CD4-positive, alpha-beta T cell treated with Interleukin-17A for 1 hour (primary cell): Measurements from ENCODE around the gene SNRNP200.
"Not testable (repeated sequence)": the region's sequence is repeated elsewhere in the genome, so short reads cannot be mapped to it uniquely, and the experiment has no call there.

Experiments used
- DNase-seq: peaks from one replicate; pipeline ENCODE4 v3.0.0-alpha.2; 2020

The SNRNP200 gene

GRCh38 chr2:96325041-96325883, 19.9 kb upstream of the SNRNP200 start, which contains the start of gene ITPRIPL1:
TSS of gene ITPRIPL1 (plus strand) at chr2:96325317. CDS start at chr2:96325840, 523 bp downstream.
- DNase-seq = peak; percentile 34

- DNase-seq = peak; percentile 40
Measured at GRCh38 chr2:96324721-96325040, 19.3 kb upstream of the SNRNP200 start.

GRCh38 chr2:96323849-96324248, 18.5 kb upstream of the SNRNP200 start:
- DNase-seq = no peak

- no peak for DNase-seq
Measured at GRCh38 chr2:96320728-96321622, 15.6 kb upstream of the SNRNP200 start.

- DNase-seq = no peak
Measured at GRCh38 chr2:96320326-96320725, 15.0 kb upstream of the SNRNP200 start.

GRCh38 chr2:96319396-96319795, 14.1 kb upstream of the SNRNP200 start:
- DNase-seq = no peak

DNA sequence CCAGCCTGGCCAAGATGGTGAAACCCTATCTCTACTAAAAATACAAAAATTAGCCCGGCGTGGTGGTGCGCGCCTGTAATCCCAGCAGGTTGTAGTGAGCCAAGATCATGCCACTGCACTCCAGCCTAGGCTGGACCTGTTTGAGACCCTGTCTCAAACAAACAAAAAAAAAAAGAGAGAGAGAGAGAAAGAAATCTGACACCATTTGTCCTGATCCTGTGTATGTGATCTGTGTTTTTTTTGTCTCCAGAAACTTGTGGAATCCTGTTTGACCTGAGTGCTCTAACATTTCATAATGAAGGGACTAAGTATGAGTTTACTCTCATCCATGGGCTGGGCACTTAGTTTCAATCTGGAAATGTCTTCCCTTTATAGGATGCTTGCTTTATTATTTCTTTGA, 13.4 kb upstream of the SNRNP200 start:
- no peak for DNase-seq

- DNase-seq = no peak
Measured at GRCh38 chr2:96317584-96317997, 12.2 kb upstream of the SNRNP200 start.

DNA sequence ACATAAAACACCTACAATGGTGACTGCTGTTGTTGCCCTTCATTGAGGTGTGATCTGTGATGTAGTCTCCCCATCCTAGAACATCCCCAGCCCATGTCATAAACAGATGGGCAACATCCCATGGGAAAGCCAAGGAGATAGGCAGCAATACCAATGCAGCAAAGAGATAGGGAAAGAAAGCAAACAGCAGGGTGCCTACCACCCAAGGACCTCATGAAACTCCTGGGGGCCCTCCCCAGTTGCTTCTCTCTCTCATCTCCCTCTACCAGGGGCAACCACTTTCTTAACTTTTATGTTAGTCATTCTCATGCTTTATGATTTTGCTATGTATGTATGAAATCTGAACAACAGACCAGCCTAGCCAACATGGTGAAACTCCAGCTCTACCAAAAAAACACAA, 11.7 kb upstream of the SNRNP200 start:
- DNase-seq = no peak

GRCh38 chr2:96315400-96316071, 10.2 kb upstream of the SNRNP200 start:
- DNase-seq = peak; percentile 40

- DNase-seq = no peak
Measured at GRCh38 chr2:96315005-96315399, 9.7 kb upstream of the SNRNP200 start.

DNA sequence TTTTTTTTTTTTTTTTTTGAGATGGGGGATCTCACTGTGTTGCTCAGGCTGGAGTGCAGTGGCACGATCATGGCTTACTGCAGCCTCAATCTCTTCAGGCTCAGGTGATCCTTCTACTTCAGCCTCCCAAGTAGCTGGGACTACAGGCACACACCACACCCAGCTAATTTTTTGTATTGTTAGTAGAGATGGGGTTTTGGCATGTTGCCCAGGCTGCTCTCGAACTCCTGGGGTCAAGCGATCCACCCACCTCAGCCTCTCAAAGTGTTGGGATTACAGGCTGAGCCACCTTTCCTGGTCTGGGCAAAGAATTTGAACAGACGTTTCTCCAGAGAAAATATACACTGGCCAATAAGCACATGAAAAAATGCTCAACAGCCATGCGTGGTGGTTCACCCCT, 2.9 kb upstream of the SNRNP200 start:
- DNase-seq = no peak

- DNase-seq = no peak
Measured at GRCh38 chr2:96306370-96306769, 1.0 kb upstream of the SNRNP200 start.

DNA sequence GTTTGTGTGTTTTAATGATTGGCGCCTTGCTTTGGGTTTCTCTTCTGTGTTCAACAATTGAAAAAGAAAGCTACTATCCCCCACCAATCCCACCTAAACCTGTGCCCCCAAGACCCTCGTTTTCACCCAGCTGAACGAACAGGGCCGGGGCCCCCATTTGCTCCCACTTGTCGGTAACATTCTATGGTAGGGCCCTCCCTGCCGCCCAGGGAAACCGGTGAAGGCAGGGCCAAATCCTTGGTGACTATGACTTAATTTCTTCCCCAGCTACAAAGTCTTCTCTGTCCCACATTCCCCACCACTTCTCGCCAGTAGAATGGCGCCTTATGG, 598 bp upstream of the SNRNP200 start:
- peak; percentile 5 for DNase-seq

DNA sequence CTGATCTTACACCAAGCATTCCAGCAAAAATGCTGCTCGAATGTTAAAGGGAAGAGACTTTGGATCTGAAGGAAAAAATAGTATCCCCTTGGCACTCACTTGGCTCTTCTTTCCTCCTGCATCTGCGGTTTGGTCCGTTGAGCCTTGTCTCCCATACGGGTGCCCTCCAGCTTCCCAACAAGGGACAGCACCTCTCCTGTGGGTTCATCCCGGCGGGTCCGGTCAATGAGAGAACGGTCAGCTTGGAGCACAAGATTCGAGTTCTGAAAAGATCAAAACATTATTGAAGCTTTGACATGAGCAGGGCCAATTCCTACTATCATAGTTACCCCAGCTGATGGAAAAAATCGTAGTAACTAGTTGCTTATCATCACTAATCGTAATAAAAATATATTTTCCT, 740 bp downstream of the SNRNP200 start:
- no peak for DNase-seq

DNA sequence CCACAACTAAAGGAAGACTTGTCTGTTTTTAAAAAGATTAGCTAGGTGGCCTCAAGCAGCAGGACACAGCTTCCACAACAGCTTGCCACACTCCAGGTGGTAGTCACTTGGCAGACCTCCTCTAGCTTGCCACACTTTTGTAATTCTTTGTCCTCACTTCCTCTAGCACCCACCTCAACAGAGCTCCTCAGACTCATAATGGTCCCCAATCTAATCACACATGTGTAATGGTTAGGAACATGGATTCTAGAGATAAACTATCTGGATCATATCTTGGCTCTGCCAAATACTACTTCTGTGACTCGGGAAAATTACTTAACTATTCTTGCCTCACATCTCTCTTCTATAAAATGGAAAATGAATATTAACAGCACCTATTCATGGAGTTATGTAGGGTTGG, 3.5 kb downstream of the SNRNP200 start:
- no peak for DNase-seq

- DNase-seq = no peak
Measured at GRCh38 chr2:96296925-96297324, 8.4 kb downstream of the SNRNP200 start.

- not testable (repeated sequence) for DNase-seq
Measured at GRCh38 chr2:96294271-96294670, 11.1 kb downstream of the SNRNP200 start.

GRCh38 chr2:96291751-96292150, 13.6 kb downstream of the SNRNP200 start:
- DNase-seq = no peak

DNA sequence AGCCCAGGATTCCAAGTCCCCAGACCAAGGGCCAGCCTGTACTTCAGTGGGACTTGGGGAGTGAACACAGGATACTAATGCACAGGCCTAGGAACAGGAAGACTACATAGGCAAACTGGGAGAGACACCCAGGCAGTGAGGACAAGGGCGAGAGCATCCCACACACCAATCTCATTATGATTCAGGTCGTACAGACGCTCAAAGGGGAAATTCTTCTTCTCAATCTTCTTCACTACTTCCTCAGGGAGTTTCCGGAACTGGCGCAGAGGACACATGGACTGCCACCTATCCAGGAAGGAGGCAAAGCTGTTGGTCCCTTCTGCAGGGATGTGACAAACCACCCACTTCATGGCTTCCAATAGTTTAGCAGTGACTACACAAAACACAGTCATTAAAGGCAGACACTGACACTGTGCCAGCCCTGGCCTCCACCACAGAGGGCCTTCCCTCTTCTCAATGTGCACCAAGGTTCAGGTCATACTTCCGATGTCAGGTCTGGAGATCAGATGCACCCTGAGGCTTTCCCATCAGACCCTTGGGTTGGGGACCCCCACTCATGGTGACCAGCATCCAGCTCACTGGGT, 18.0 kb downstream of the SNRNP200 start:
- DNase-seq = no peak

DNA sequence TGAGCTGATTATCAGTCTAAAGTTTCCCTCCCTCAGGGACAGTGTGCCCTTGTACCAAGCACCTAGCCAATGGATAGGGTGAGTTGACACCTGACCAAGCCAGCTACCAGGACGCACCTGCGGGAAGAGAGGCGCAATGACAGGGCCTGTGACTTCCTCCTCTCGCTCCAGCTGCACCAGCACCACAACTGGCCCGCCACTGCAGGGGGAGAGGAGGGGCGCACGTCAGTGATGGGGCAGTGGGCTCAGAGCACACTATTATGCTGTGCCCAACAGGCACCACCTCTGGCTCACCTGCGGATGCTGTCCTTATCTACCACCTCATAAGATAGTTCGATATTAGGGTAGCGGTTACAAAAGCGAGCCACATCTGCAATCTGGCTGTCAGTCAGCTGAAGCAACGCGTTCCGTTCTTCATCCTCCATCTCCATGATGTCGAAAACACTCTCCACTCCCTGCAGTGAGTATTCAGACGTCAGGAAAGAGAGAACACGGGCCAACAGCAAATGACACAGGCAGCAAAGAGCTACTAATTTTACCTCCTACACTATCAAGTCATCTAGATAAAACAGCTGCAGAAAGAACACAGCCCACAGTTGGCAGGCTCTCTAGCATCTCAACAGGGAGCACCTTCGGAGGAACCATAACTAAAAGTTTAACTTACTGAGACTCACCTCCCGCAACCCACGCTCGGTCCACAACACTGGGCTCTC, 28.4 kb downstream of the SNRNP200 start:
- DNase-seq = no peak

DNA sequence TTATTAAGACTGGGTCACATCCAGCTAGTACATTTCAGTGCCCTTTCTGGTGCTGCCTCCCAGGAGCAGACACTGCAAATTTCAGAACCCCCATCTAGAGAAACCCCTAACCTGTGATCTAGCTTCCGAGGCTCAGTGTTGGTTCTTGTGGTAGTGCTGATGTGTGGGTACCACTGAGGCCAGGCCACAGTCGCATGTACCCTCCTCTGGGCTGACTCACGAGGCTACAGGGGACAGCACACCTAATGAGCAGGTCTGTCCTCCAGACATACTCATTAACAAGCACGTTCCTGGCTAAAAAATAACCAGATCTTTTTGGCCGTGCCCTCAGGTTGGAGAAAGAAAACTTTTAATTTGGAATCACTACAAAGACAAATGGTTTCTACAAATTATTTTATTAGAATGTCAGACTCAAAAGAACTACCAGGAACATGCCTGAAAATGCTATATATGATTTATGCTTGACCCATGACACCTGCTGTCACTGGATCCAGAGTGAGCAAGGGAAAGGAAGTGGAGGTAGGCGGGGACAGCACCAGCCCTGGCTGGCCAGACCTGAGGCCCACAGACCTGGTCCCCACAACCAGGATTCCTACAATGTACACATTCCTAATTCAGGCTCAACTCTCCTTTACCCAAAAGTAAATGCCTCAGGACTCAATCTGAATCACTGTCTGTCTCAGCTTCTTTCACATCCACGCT, 30.8 kb downstream of the SNRNP200 start:
- no peak for DNase-seq
